K562 (cell line): ENCODE results near the gene NOTCH1. TPM values are rescaled to one million over a fixed set of nuclear protein-coding genes. Genes with fewer than 3 reads are reported as not detected.
A peak's percentile ranks its signal among the peaks of the same experiment; 100 is the strongest.

ENCODE experiments used
- CBFA2T2 ChIP-seq: fragments of 450-650 bp; conservative IDR thresholded peaks from 2 replicates; pipeline ENCODE4 v1.6.1; 2017; ENCODE audit warnings: mild to moderate bottlenecking
- CHD1 ChIP-seq: fragments of 200-600 bp; sonication (generic); IDR thresholded peaks from one replicate; pipeline ENCODE4 v1.6.1; 2012; ENCODE audit warnings: mild to moderate bottlenecking, moderate library complexity, low read length, inconsistent platforms
- EZH2 ChIP-seq: IDR thresholded peaks from 2 replicates; pipeline ENCODE4 v1.6.1; 2012; ENCODE audit warnings: low read depth, mild to moderate bottlenecking, inconsistent platforms, low read length, borderline replicate concordance
- FIP1L1 ChIP-seq: fragments of 200-400 bp; formaldehyde crosslinking; IDR thresholded peaks from 2 replicates; pipeline ENCODE4 v1.6.1; 2018; ENCODE audit warnings: mild to moderate bottlenecking, low read depth, low read length; ENCODE audit not compliant: poor library complexity, severe bottlenecking
- HDAC6 ChIP-seq: IDR thresholded peaks from 2 replicates; pipeline ENCODE4 v1.6.1; 2012; ENCODE audit warnings: low read depth, mild to moderate bottlenecking, control low read depth, inconsistent platforms, low read length, moderate library complexity
- HIVEP1 ChIP-seq: fragments of 250-450 bp; sonication (Bioruptor Pico); IDR thresholded peaks from 2 replicates; pipeline ENCODE4 v1.4.0; 2020; ENCODE audit warnings: mild to moderate bottlenecking
- HMBOX1 ChIP-seq: sonication (generic); IDR thresholded peaks from 2 replicates; pipeline ENCODE4 v1.6.1; 2016
- HMG20A ChIP-seq: fragments of 450-650 bp; formaldehyde crosslinking; conservative IDR thresholded peaks from 2 replicates; pipeline ENCODE4 v1.4.0; 2020; ENCODE audit warnings: mild to moderate bottlenecking, mixed read lengths
- HMGN3 ChIP-seq: IDR thresholded peaks from 2 replicates; pipeline ENCODE4 v1.6.1; 2011; ENCODE audit warnings: borderline replicate concordance, low read depth, mild to moderate bottlenecking, mixed read lengths, low read length; ENCODE audit not compliant: insufficient read length; ENCODE audit errors: extremely low read depth
- KDM1A ChIP-seq, 2 experiments: fragments of 450-650 bp; IDR thresholded peaks; 2 replicates each; pipeline ENCODE4 v1.6.1; 2016; ENCODE audit warnings: mild to moderate bottlenecking in 2 of 2
- KDM4B ChIP-seq, 2 experiments: fragments of 450-650 bp in 1 of 2; sonication (generic) in 1 of 2; IDR thresholded peaks; 2 replicates each; pipeline ENCODE4 v1.6.1; 2016 to 2017; ENCODE audit warnings: borderline replicate concordance in 2 of 2, antibody characterized with exemption in 1 of 2, low read depth in 1 of 2, mild to moderate bottlenecking in 1 of 2
- LCOR ChIP-seq: sonication (generic); formaldehyde crosslinking; IDR thresholded peaks from 2 replicates; pipeline ENCODE4 v1.8.0; 2022; ENCODE audit warnings: mild to moderate bottlenecking, missing genetic modification reagents
- MCM2 ChIP-seq: fragments of 450-650 bp; IDR thresholded peaks from 2 replicates; pipeline ENCODE4 v1.6.1; 2017; ENCODE audit warnings: low read depth, mild to moderate bottlenecking
- NBN ChIP-seq: fragments of 450-650 bp; IDR thresholded peaks from 2 replicates; pipeline ENCODE4 v1.6.1; 2016; ENCODE audit warnings: low read depth, mild to moderate bottlenecking
- NUFIP1 ChIP-seq: fragments of 450-650 bp; IDR thresholded peaks from 2 replicates; pipeline ENCODE4 v1.6.1; 2018; ENCODE audit not compliant: partially characterized antibody
- PHF20 ChIP-seq: fragments of 450-650 bp; IDR thresholded peaks from 2 replicates; pipeline ENCODE4 v1.6.1; 2018; ENCODE audit not compliant: partially characterized antibody
- PTBP1 ChIP-seq: fragments of 200-400 bp; formaldehyde crosslinking; IDR thresholded peaks from 2 replicates; pipeline ENCODE4 v1.6.1; 2017; ENCODE audit warnings: low read depth, low read length
- RCOR1 ChIP-seq, 2 experiments: IDR thresholded peaks; 2 replicates each; pipeline ENCODE4 v1.6.1; 2012; ENCODE audit warnings: low read depth in 2 of 2, low read length in 2 of 2, borderline replicate concordance in 1 of 2, improper control_type of control experiment in 1 of 2
- SRSF3 ChIP-seq: fragments of 200-400 bp; formaldehyde crosslinking; IDR thresholded peaks from 2 replicates; pipeline ENCODE4 v1.6.1; 2016; ENCODE audit warnings: mild to moderate bottlenecking, low read length, moderate library complexity; ENCODE audit not compliant: insufficient read depth
- TEAD4 ChIP-seq, 2 experiments: sonication (generic) in 1 of 2; formaldehyde crosslinking in 1 of 2; IDR thresholded peaks; 2 replicates each; pipeline versions ENCODE4 v1.6.1 to v1.8.0; 2012 to 2022; ENCODE audit warnings: borderline replicate concordance in 1 of 2, inconsistent platforms in 1 of 2, low read length in 1 of 2, mild to moderate bottlenecking in 1 of 2, missing genetic modification reagents in 1 of 2
- ZC3H11A ChIP-seq: IDR thresholded peaks from 2 replicates; pipeline ENCODE4 v1.6.1; 2012; ENCODE audit warnings: low read depth, low read length, improper control_type of control experiment
- ZC3H4 ChIP-seq: sonication (generic); formaldehyde crosslinking; IDR thresholded peaks from 2 replicates; pipeline ENCODE4 v1.9.0; 2021; ENCODE audit warnings: missing genetic modification reagents, borderline replicate concordance
- ZNF274 ChIP-seq: IDR thresholded peaks from 2 replicates; pipeline ENCODE4 v1.6.1; 2011; ENCODE audit warnings: low read depth, mild to moderate bottlenecking, low read length, moderate library complexity, borderline replicate concordance
- ZNF316 ChIP-seq: fragments of 450-650 bp; IDR thresholded peaks from 2 replicates; pipeline ENCODE4 v1.6.1; 2016
- ZNF57 ChIP-seq: fragments of 450-650 bp; formaldehyde crosslinking; IDR thresholded peaks from 2 replicates; pipeline ENCODE4 v1.4.0; 2020; ENCODE audit warnings: mild to moderate bottlenecking, moderate library complexity
- ZNF707 ChIP-seq: fragments of 250-450 bp; sonication (Bioruptor Pico); conservative IDR thresholded peaks from 2 replicates; pipeline ENCODE4 v1.8.0; 2022; ENCODE audit warnings: inconsistent platforms, mild to moderate bottlenecking, moderate library complexity
- ZNF740 ChIP-seq, 3 experiments: fragments of 200-800 bp in 1 of 3; sonication (Bioruptor generic) in 1 of 3; sonication (generic) in 1 of 3; formaldehyde crosslinking in 1 of 3; IDR thresholded peaks; 2 replicates each; pipeline versions ENCODE4 v1.6.1 to v1.8.0; 2016 to 2022; ENCODE audit warnings: mild to moderate bottlenecking in 2 of 3, missing compliant biosample characterization in 2 of 3, missing genetic modification characterization in 2 of 3, missing genetic modification reagents in 1 of 3
- polyA plus RNA-seq, 8 experiments: library from polyadenylated mRNA; depleted of rRNA in 4 of 8; stranded (reverse) in 5 of 8; unstranded in 3 of 8; fragments of >200 nt; fragmentation: Nextera tagmentation in 2 of 8; fragmentation: Illumina TruSeq in 1 of 8; extraction: Ambion mirVana in 2 of 8; extraction: Trizol in 1 of 8; gene quantifications; 2 replicates each; pipeline versions ENCODE4 v1.2.1 to v1.2.3, GENCODE V29; 2011 to 2014; ENCODE audit warnings: inconsistent platforms in 1 of 8, missing spikeins in 1 of 8
- total RNA-seq, 7 experiments: library from RNA; depleted of rRNA in 6 of 7; stranded (reverse); fragments of >200 nt in 6 of 7; fragmentation: Illumina TruSeq in 2 of 7; extraction: Trizol in 2 of 7; gene quantifications; 2 replicates each; pipeline versions ENCODE4 v1.2.1 to v1.2.3, GENCODE V29; 2011 to 2021; ENCODE audit warnings: low replicate concordance in 1 of 7

Gene NOTCH1
- total and polyA plus RNA-seq, 9 of the 15 experiments (the other 6 are each of a cell fraction or from before 2014, with no cell fraction given), result 0.03 to 31.4 (median 2.3) TPM

- TF ChIP-seq ZC3H11A, result no peak
- TF ChIP-seq TEAD4 (IDR thresholded peaks at IDR 0.05; ENCODE audit: low read length), result no peak
- no peak for TF ChIP-seq TEAD4 (CRISPR knock-in tag; IDR thresholded peaks at IDR 0.05; ENCODE audit: borderline replicate concordance)
- TF ChIP-seq LCOR (CRISPR knock-in tag), result 0 out of 2 replicates have a peak, but pooled peaks have one; percentile 41
- no peak for TF ChIP-seq HDAC6
- no peak for TF ChIP-seq EZH2
- TF ChIP-seq CBFA2T2, result peak; percentile 24; the same call in 1 of the 2 replicates
- TF ChIP-seq PHF20, result peak; percentile 23
- no peak for TF ChIP-seq ZNF316
- no peak for TF ChIP-seq NUFIP1
- TF ChIP-seq HIVEP1 (CRISPR knock-in tag), result no peak
- TF ChIP-seq ZNF740 (CRISPR knock-in tag; IDR thresholded peaks at IDR 0.05), result no peak
- no peak for TF ChIP-seq ZNF740 (tag; IDR thresholded peaks at IDR 0.05)
- no peak for TF ChIP-seq HMGN3
- no peak for TF ChIP-seq ZC3H4 (CRISPR knock-in tag)
- TF ChIP-seq KDM4B (IDR thresholded peaks at IDR 0.05; ENCODE audit: borderline replicate concordance in 2 of 2, low read depth in 1 of 2), result no peak
- no peak for TF ChIP-seq MCM2
- TF ChIP-seq KDM1A (IDR thresholded peaks at IDR 0.05), result no peak
- no peak for TF ChIP-seq HMG20A (CRISPR knock-in tag)
- no peak for TF ChIP-seq CHD1
- TF ChIP-seq RCOR1 (IDR thresholded peaks at IDR 0.05; ENCODE audit: borderline replicate concordance in 1 of 2, low read depth in 2 of 2, low read length in 2 of 2), result 0 out of 4 replicates have a peak, but pooled peaks of 1 of the 2 experiments have one; percentile 21
- TF ChIP-seq HMBOX1, result no peak
- TF ChIP-seq ZNF707 (CRISPR knock-in tag), result no peak
- TF ChIP-seq SRSF3, result no peak
- TF ChIP-seq NBN, result no peak
- no peak for TF ChIP-seq FIP1L1
- TF ChIP-seq ZNF57, result no peak
- TF ChIP-seq ZNF274, result no peak
- no peak for TF ChIP-seq PTBP1
Observed at GRCh38 chr9:136488247-136489214, 57.3 kb downstream of the NOTCH1 start (continued).
